Kidney capillary endothelial cell (primary cell): ENCODE data around the gene RASAL1.

Experiments used
- DNase-seq: peaks from one replicate; pipeline ENCODE4 v3.0.0-alpha.2; 2018; ENCODE audit warnings: low spot score

RASAL1 gene

GRCh38 chr12:113056631-113057488 lies 78.7 kb downstream of the RASAL1 start, which contains the start of gene DTX1:
TSS of gene DTX1 (plus strand) at chr12:113056730. CDS start at chr12:113058193, 1,463 bp downstream.
- DNase-seq = no peak

- DNase-seq = no peak
Observed at GRCh38 chr12:113056381-113056630, 79.3 kb downstream of the RASAL1 start.

GRCh38 chr12:113055594-113056380 lies 79.8 kb downstream of the RASAL1 start:
- no peak for DNase-seq

GRCh38 chr12:113054948-113055486 lies 80.5 kb downstream of the RASAL1 start:
- DNase-seq = no peak

GRCh38 chr12:113052326-113052725 lies 83.2 kb downstream of the RASAL1 start:
- DNase-seq = no peak

GRCh38 chr12:113051759-113052158 lies 83.8 kb downstream of the RASAL1 start:
- no peak for DNase-seq

GRCh38 chr12:113050795-113051194 lies 84.8 kb downstream of the RASAL1 start:
- no peak for DNase-seq

GRCh38 chr12:113049976-113050742 lies 85.4 kb downstream of the RASAL1 start:
- no peak for DNase-seq
